HG02759 (cell line): Measurements from ENCODE around the gene BCCIP.
A peak's percentile ranks its signal among the peaks of the same experiment; 100 is the strongest.

Source experiments
- ATAC-seq: cut with Tn5 transposase; IDR thresholded peaks from one replicate; pipeline ENCODE4 v1.9.1; 2021; ENCODE audit warnings: mild to moderate bottlenecking, moderate library complexity; ENCODE audit not compliant: unreplicated experiment

Gene BCCIP

GRCh38 chr10:125843603-125844329 lies 20.4 kb downstream of the BCCIP start:
- no peak for ATAC-seq

DNA sequence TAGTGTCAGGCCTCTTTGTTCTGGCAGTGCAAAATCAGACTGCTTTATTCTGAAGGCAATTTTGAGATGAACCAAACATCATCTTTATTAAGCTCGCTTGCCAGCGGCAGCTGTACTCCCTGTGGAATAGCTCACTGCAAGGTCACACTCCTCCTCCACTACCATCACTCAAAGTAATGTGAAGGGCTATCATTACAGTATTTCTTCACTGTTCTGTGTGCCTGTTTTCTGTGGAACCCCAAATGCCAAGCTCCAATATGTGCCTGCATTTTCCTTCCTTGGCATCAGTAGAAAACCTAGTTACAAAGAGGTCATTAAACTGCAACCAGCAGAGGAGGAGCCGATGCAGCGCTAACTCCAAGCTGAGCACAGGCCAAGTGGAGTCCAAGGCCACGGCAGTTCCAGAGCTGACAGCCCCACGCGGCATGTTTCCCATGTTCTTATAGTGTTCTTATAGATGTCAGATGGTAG lies 21.4 kb downstream of the BCCIP start:
- ATAC-seq: no peak

DNA sequence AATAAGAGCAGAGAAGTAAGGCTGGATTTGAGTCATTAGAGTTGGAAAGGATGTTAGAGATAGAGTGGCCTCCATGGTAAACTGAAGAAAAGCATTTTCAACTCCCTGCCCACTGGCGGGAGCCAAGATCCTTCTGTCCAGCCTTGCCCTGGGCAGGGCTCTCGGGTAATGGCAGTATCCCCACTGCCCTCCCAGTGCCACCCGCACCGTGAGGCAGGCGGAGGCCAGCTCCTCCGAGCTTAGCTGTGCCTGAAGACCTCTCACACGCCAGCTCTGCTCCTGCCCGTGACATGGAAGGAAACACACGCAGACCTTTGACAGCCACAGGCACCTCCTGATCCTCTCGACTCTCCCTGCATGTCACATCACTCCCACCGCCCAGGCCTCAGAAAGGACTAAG lies 22.3 kb downstream of the BCCIP start:
- ATAC-seq: no peak

DNA sequence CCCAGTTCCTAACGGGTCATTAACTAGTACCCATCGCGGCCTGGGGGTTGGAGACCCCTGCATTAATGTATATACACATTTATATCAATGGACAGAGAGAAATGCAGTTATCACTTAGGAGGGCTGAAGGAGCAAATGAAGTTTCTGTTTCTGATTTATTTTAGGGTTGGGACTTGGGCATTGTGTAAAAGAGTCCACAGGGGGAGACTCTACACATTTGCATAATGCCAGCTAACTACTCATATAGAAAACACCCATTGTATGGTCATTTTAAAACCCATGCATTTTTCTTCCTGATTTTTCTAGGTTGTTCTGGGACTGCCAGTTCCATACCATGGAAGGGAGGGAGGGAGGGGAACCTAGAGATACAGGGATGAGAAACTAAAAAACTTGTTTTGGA lies 23.5 kb downstream of the BCCIP start:
- ATAC-seq: peak; percentile 60

- no peak for ATAC-seq
Observed at GRCh38 chr10:125848371-125848770, 25.0 kb downstream of the BCCIP start.

- no peak for ATAC-seq
Observed at GRCh38 chr10:125848857-125849256, 25.5 kb downstream of the BCCIP start.

- no peak for ATAC-seq
Observed at GRCh38 chr10:125849448-125849847, 26.1 kb downstream of the BCCIP start.

- ATAC-seq: no peak
Observed at GRCh38 chr10:125850766-125851731, 27.7 kb downstream of the BCCIP start.

- no peak for ATAC-seq
Observed at GRCh38 chr10:125852487-125852886, 29.1 kb downstream of the BCCIP start.

DNA sequence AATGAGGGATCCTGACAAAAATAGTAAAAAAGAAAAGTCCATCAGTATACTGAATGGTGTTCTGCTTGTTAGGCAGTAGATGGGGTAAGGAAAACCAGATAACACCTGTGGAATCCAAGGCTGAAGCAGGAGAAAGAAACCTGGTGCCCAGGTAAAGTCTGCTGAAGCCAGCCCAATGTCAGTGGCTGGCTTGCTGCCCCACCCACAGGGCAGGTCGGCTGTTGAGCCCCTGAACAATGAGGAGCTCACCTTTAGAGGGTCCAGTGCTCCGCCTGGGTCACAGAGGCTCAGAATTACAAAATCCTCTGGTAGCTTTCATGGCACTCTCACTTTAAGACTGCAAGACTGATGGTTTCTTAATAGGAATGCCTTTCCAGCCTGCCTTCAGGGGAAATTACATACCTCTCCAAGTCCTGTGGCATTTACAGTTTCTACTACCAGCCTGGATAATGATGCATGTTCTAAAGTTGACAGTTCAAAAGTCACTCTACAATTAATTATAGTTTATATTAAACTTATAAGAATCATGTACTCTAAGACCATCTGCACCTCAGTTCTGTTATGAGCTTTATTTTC lies 33.9 kb downstream of the BCCIP start:
- no peak for ATAC-seq

DNA sequence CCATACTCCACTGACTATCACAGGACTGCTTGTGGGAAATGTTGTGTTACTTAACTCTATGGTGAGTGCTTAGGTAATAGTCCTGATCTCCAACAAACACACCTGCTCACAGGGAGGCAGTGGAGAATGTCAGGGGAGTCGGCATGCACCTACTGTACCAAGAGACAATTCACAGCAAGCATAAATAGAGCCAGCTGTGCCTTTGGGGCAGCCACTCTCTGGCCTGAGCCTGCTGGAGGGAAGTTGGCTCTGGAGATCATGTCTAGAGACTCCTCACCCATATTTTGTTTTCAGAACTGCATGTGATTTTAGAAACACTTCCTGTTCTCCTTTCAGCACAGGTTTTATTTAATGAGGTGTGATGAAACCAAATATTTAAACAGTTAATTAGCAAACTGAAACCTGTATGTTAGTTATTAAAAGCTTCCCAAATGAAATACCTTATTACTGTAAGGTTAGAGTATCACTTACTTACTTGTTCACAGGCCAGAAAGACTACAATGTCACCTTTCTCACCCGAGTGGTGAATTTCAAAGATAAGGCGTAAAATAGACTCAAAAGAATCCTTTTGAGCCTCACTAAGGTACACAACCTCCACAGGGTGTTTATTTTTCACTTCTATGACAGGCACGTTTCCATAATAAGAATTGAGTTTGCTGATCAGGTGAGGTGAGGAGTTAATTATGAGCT lies 35.9 kb downstream of the BCCIP start:
- ATAC-seq: no peak

GRCh38 chr10:125865120-125865519 lies 41.8 kb downstream of the BCCIP start:
- ATAC-seq: no peak

DNA sequence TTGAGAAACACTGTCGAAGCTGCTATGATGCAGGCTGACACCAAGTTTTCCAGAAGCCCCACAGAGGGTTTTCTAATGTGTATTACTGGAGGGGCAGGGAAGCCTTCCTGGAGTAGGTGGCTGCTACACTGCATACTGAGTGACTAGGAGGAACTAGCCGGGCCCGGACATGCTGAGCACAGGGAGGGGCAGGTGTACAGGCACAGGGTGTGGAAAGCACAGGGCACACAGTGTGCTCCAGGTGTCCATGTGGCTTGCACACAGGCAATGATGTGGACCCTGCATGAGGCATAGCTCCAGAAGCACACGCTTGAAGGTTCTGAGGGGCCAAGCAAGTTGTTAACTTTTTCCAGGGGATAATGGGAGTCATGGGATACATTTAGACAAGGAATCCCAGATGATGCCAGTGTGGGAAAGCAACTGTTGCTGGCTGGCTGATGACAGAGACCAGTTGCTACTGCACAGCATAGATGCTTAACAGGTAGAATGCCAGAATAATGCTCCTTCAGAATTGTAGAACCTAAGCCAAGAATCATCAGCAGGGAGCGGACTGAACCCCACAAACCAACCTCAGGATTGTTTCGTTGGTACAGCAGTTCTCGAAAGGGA lies 43.2 kb downstream of the BCCIP start:
- no peak for ATAC-seq

DNA sequence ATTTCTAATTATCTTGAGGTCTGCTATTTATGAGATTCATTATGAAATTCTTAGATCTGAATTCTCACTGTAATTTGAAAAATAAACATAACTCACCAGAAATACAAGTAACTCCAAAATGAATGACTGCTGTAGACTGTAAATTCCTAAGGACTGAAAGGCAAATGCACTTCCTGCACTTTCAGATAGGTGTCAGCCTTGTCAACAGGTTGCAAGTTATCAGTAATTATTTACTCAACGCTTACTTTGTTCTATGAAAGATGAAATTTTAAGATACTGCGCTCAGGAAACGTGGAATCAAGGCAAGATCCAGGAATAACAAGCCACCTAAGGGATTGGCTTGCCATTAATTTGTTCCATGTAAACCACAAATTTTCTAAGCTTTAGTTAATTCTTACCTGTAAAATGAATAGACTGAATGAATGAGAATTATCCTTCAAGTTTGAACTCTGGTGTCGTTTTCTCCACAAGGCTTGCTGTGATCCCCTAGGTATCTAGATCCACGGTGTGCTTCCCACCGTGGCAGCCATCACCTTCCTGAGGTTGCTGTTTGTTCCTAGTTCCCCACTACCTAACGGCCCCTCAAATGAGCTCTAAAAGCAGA lies 45.1 kb downstream of the BCCIP start:
- peak; percentile 56 for ATAC-seq

- no peak for ATAC-seq
Observed at GRCh38 chr10:125871338-125871737, 48.0 kb downstream of the BCCIP start.

- ATAC-seq: no peak
Observed at GRCh38 chr10:125878957-125879835, 55.9 kb downstream of the BCCIP start.

- no peak for ATAC-seq
Observed at GRCh38 chr10:125880719-125881118, 57.4 kb downstream of the BCCIP start.

GRCh38 chr10:125881192-125881591 lies 57.8 kb downstream of the BCCIP start, which contains the start of gene DHX32:
Gene DHX32 (minus strand): TSS chr10:125881292. CDS start chr10:125880824, 468 bp downstream.
- no peak for ATAC-seq

DNA sequence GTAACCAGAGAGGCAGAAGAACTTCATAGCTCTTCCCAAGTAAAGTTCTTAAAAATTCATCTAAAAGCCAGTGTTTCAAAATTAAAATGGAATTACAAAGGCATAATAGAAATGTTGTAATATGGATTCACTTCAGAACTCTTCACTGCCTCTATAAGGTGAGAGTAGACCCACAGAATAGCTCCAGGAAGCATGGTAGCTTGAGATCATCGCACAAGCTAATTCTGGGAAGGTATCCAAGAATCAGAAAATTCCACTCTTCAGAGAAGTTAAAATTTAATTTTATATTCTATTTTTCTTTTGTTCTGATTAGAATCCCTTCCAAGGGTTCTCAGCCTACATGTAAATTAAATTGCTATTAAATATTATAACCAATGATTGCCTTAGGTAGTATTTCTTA lies 59.2 kb downstream of the BCCIP start:
- no peak for ATAC-seq
